ENCODE data around the gene GOLPH3L. TPM values are rescaled to one million over a fixed set of nuclear protein-coding genes. Genes with fewer than 3 reads are reported as not detected.
A peak's percentile ranks its signal among the peaks of the same experiment; 100 is the strongest.

Gene GOLPH3L
- total and polyA plus RNA-seq, 10 of the 15 experiments (the other 5 are each of a cell fraction or from before 2014, with no cell fraction given), result 7.7 to 29.9 (median 19.2) TPM

DNA sequence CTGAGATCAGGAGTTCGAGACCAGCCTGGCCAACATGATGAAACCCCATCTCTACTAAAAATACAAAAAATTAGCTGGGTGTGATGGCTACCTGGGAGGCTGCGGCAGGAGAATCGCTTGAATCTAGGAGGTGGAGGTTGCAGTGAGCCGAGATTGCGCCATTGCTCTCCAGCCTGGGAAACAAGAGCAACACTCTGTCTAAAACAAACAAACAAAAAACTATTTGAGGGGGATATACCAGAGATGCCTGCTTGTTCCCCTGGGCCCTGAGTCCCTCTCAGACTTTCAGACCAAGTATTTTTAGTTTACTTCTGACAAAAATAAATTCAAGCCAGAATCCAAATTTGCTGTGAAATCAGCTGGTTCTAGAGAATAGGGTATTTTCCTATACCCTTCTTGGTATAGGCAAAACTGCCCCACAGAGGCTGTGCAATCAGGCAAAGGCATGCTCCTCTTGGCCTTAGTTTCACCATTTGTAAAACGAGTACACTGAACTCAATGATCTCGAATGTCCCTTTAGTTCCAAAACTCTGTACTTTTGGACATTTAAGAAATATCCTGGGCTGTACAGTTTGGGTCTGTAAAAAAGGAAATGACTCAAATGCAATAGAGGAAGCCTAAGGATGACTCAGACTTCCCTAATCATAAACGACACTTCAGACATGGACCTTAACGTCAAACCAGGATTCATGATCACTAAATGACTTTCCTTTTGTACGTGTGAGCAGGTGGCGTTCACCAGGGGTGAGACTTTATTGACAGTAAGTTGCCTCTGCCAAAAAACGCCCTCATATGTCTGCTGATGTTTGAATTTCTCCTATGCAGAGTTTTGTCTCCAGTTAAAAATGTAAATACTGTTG is 83.7 kb downstream of the GOLPH3L start:
- no peak overlapping the region for H2AFZ ChIP-seq (ENCODE audit: control insufficient read depth, low read depth, low read length)
- H3K4me3 ChIP-seq, result no peak overlapping the region
- H3K27ac ChIP-seq (ENCODE audit: control insufficient read depth, insufficient read depth), result peak overlapping the region; percentile 80
- H3K36me3 ChIP-seq (ENCODE audit: control insufficient read depth in 2 of 2, insufficient read depth in 2 of 2, low read length in 1 of 2), result peaks cover 2 to 11% of the 10 kb centered on the region in 2 experiments; a peak in 2 of 4 replicates
- intact Hi-C loops (cut with micrococcal nuclease; ENCODE audit: unreplicated experiment) (no loop called here), in situ Hi-C loops (cut with MboI) (loop anchor here (5.0 kb wide), 1 partner anchor 46 kb away; no protein-coding TSS in a partner anchor)
- no peaks in the 10 kb centered on the region for H3K9me3 ChIP-seq (replicated peaks; ENCODE audit: control insufficient read depth, insufficient read depth, low read length)
- peak overlapping the region; percentile 36; the same call in 1 of the 2 replicates for H3K4me2 ChIP-seq (ENCODE audit: control insufficient read depth, insufficient read depth)
- POLR2A ChIA-PET, result interaction anchor here (1.0 to 7.3 kb wide), 7 partner anchors 9 to 84 kb away, joined by 3 to 95 read pairs (median 7); partner anchors contain the start of genes ENSA, GOLPH3L and MCL1
- SMC1A ChIA-PET (ENCODE audit: uncharacterized antibody, unreplicated experiment), result interaction anchor here (1.0 to 18.8 kb wide), 6 partner anchors 9 to 50 kb away, joined by 3 to 367 read pairs (median 6); partner anchors contain the start of genes ENSA and MCL1
- no peaks in the 10 kb centered on the region for H4K20me1 ChIP-seq (ENCODE audit: control insufficient read depth, insufficient read depth)
- FAIRE-seq, result peak; percentile 86
- H3K27me3 ChIP-seq (replicated peaks in 1 of 2; ENCODE audit: control insufficient read depth in 2 of 2, insufficient read depth in 2 of 2, low read length in 1 of 2), result no peaks in the 10 kb centered on the region
- TSS peak; percentile 30 for BruUV-seq (replicated peaks)
- no peak overlapping the region for H3K9ac ChIP-seq (ENCODE audit: control insufficient read depth, insufficient read depth, low read length)
- ATAC-seq, result peak; percentile 68
- DNase-seq (ENCODE audit: low read depth, low spot score), result peak; percentile 79
- RAD21 ChIA-PET (ENCODE audit: unreplicated experiment), result interaction anchor here (1.7 to 7.0 kb wide), 4 partner anchors 9 to 51 kb away, joined by 5 to 81 read pairs (median 14); partner anchors contain the start of gene MCL1
- H3K79me2 ChIP-seq (ENCODE audit: control insufficient read depth, insufficient read depth, low read length), result no peaks in the 10 kb centered on the region; the same call in none of the 2 replicates
- peaks cover 41% of the 10 kb centered on the region for H3K4me1 ChIP-seq (ENCODE audit: control insufficient read depth, insufficient read depth, low read length)
- 15% methylated on average over 12 of the region's 12 CpGs for WGBS (ENCODE audit: insufficient coverage, insufficient replicate concordance, low lambda C conversion rate, missing lambda C conversion rate)
- CTCF ChIA-PET, result interaction anchor here (0.7 to 14.0 kb wide), 4 partner anchors 10 to 48 kb away, joined by 3 to 390 read pairs (median 10); partner anchors contain the start of gene MCL1
- TF ChIP-seq POLR2AphosphoS5 (IDR thresholded peaks at IDR 0.05; ENCODE audit: low read length), result no peak
- no peak for TF ChIP-seq LARP7 (IDR thresholded peaks at IDR 0.05)
- TF ChIP-seq KDM1A (IDR thresholded peaks at IDR 0.05; ENCODE audit: borderline replicate concordance), result no peak
- TF ChIP-seq EED (IDR thresholded peaks at IDR 0.05; ENCODE audit: low read depth), result peak; percentile 97
- peak; percentile 98 for TF ChIP-seq JUNB (IDR thresholded peaks at IDR 0.05)
- TF ChIP-seq CHD4 (IDR thresholded peaks at IDR 0.05), result no peak
- TF ChIP-seq FOXM1 (IDR thresholded peaks at IDR 0.05; ENCODE audit: low read depth, low read length), result peak; percentile 81; the same call in 1 of the 2 replicates
- TF ChIP-seq TCF7 (IDR thresholded peaks at IDR 0.05; ENCODE audit: borderline replicate concordance), result no peak
- TF ChIP-seq GABPA (IDR thresholded peaks at IDR 0.05; ENCODE audit: low read depth), result peak; percentile 79
- peak; percentile 96 for TF ChIP-seq CREM (IDR thresholded peaks at IDR 0.05; ENCODE audit: low read depth)
- TF ChIP-seq TAF1 (IDR thresholded peaks at IDR 0.05; ENCODE audit: borderline replicate concordance, low read depth, low read length), result no peak
- TF ChIP-seq ETV6 (conservative IDR thresholded peaks at IDR 0.05 in 1 of 2, IDR thresholded peaks at IDR 0.05 in 1 of 2; ENCODE audit: borderline replicate concordance in 1 of 2, low read depth in 1 of 2), result peak in 1 of 2 experiments; percentile 100; a peak in 2 of 4 replicates
- TF ChIP-seq, protein P1, sequence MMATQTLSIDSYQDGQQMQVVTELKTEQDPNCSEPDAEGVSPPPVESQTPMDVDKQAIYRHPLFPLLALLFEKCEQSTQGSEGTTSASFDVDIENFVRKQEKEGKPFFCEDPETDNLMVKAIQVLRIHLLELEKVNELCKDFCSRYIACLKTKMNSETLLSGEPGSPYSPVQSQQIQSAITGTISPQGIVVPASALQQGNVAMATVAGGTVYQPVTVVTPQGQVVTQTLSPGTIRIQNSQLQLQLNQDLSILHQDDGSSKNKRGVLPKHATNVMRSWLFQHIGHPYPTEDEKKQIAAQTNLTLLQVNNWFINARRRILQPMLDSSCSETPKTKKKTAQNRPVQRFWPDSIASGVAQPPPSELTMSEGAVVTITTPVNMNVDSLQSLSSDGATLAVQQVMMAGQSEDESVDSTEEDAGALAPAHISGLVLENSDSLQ (IDR thresholded peaks at IDR 0.05), result peak; percentile 72
- TF ChIP-seq MEF2B (IDR thresholded peaks at IDR 0.05; ENCODE audit: partially characterized antibody, poor library complexity, severe bottlenecking), result peak; percentile 35
- TF ChIP-seq PAX8 (IDR thresholded peaks at IDR 0.05), result no peak
- TF ChIP-seq MTA2 (IDR thresholded peaks at IDR 0.05; ENCODE audit: low read depth), result peak; percentile 86; the same call in 1 of the 2 replicates
- peak; percentile 74 for TF ChIP-seq NR2F1 (conservative IDR thresholded peaks at IDR 0.05)
- TF ChIP-seq RCOR1 (conservative IDR thresholded peaks at IDR 0.05; ENCODE audit: low read depth, low read length), result no peak
- TF ChIP-seq KAT2A (conservative IDR thresholded peaks at IDR 0.05; ENCODE audit: control insufficient read depth, low read depth, low read length), result no peak
- TF ChIP-seq IKZF2 (IDR thresholded peaks at IDR 0.05), result peak; percentile 97 to 98
- peak; percentile 52 for TF ChIP-seq SP1 (IDR thresholded peaks at IDR 0.05; ENCODE audit: low read depth, low read length)
- TF ChIP-seq ZSCAN29 (IDR thresholded peaks at IDR 0.05), result no peak
- no peak for TF ChIP-seq HDGF (IDR thresholded peaks at IDR 0.05)
- TF ChIP-seq SMARCA5 (IDR thresholded peaks at IDR 0.05), result no peak
- no peak for TF ChIP-seq MYC (IDR thresholded peaks at IDR 0.05; ENCODE audit: insufficient read depth, insufficient read length, insufficient replicate concordance, low read length, severe bottlenecking)
- TF ChIP-seq ZNF274 (IDR thresholded peaks at IDR 0.05; ENCODE audit: insufficient read depth, insufficient read length), result no peak
